GM12891 (cell line): ENCODE measurements around the gene SPAG16.

ENCODE experiments used
- PAX5 ChIP-seq: IDR thresholded peaks from 2 replicates; pipeline ENCODE4 v1.6.1; 2011; ENCODE audit warnings: low read length, moderate library complexity, mild to moderate bottlenecking; ENCODE audit not compliant: insufficient read depth, severe bottlenecking
- POLR2A ChIP-seq: IDR thresholded peaks from 2 replicates; pipeline ENCODE4 v1.6.1; 2011; ENCODE audit warnings: low read depth, low read length, control low read depth
- POLR2AphosphoS5 ChIP-seq: IDR thresholded peaks from 2 replicates; pipeline ENCODE4 v1.6.1; 2011; ENCODE audit warnings: low read depth, low read length, control low read depth
- POU2F2 ChIP-seq: IDR thresholded peaks from 2 replicates; pipeline ENCODE4 v1.6.1; 2011; ENCODE audit warnings: low read depth, mild to moderate bottlenecking, control low read depth, low read length, moderate library complexity
- SPI1 ChIP-seq: IDR thresholded peaks from 2 replicates; pipeline ENCODE4 v1.6.1; 2011; ENCODE audit warnings: low read depth, low read length, control low read depth
- TAF1 ChIP-seq: IDR thresholded peaks from 2 replicates; pipeline ENCODE4 v1.6.1; 2011; ENCODE audit warnings: low read depth, low read length, control low read depth

GRCh38 chr2:213285404-213285803 is 1.1 kb downstream of the SPAG16 start:
- TF ChIP-seq TAF1 = no peak
- TF ChIP-seq POLR2AphosphoS5 = no peak
- TF ChIP-seq POLR2A = no peak
- no peak for TF ChIP-seq SPI1
- TF ChIP-seq PAX5 = no peak
- no peak for TF ChIP-seq POU2F2
